ENCODE data around the gene IL32. TPM values are rescaled to one million over a fixed set of nuclear protein-coding genes. Genes with fewer than 3 reads are reported as not detected.

The IL32 gene
- total and polyA plus RNA-seq, 9 of the 15 experiments (the other 6 are each of a cell fraction or from before 2014, with no cell fraction given), result 0.21 to 2.2 (median 0.37) TPM; not detected in 3

DNA sequence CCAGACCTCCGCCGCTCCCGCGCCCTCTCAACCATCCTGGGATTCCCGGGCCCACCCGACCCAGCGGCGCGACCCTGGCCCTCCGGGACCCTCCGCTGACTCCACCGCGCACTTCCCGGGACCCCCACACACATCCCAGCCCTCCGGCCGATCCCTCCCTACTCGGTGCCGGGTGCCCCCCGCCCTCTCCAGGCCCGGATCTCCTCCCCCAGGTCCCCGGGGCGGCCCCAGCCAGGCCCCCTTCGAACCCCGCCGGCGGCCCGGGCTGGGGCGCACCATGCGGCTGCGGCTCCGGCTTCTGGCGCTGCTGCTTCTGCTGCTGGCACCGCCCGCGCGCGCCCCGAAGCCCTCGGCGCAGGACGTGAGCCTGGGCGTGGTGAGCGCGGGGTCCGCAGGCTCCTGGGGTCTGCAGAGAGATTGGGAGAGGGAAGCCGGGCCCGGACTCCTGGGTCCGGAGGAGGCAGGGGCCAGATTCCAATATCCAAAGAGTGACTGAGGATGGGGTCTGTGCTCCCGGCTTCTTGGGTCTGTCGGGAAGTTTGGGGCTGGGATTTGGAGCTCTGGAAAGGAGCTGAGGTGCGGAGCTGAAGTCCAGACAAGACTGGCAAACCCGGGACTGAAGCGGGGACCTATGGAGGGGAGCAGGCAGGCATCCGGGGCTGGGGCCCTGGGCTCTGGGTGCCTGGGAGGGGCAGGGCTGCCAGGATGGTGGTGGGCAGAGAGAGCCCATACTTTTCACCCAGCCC lies 18.6 kb upstream of the IL32 start:
- H3K4me2 ChIP-seq (ENCODE audit: insufficient read depth, low read length), result no peak overlapping the region
- peaks cover 3 to 26% of the 10 kb centered on the region in 2 experiments; a peak in 3 of 5 replicates for H3K4me1 ChIP-seq (replicated peaks in 1 of 2; ENCODE audit: control insufficient read depth in 2 of 2, insufficient read depth in 2 of 2, low read length in 2 of 2)
- in situ Hi-C loops (cut with MboI), result no loop called here
- FAIRE-seq (no peak), ATAC-seq (no peak), DNase-seq (ENCODE audit: extremely low read depth in 1 of 4, low spot score in 3 of 4) (no peak)
- ChIA-PET CTCF (ENCODE audit: low intra/inter-chr PET ratio) (no interaction called here), POLR2A (interaction anchor here (0.5 to 1.9 kb wide), 3 partner anchors 15 to 35 kb away, joined by 3 to 6 read pairs (median 3); partner anchors contain the start of genes HCFC1R1 and THOC6)
- no peaks in the 10 kb centered on the region for H3K36me3 ChIP-seq (ENCODE audit: control insufficient read depth, insufficient read depth, low read length)
- TF ChIP-seq MAFF (IDR thresholded peaks at IDR 0.05; ENCODE audit: low read length) (no peak), ZBTB33 (CRISPR knock-in tag; IDR thresholded peaks at IDR 0.05) (no peak), POLR2G (IDR thresholded peaks at IDR 0.05; ENCODE audit: low read depth, low read length) (peak; percentile 35; the same call in 1 of the 2 replicates)
- no peaks in the 10 kb centered on the region for H3K79me2 ChIP-seq (ENCODE audit: control insufficient read depth, insufficient read depth, low read length)
- WGBS (ENCODE audit: insufficient coverage, low coverage, missing lambda C conversion rate), result 30% methylated on average over 22 of the region's 54 CpGs
- peaks cover 19 to 62% of the 10 kb centered on the region in 2 experiments; a peak in 4 of 5 replicates for H3K27me3 ChIP-seq (ENCODE audit: control insufficient read depth in 2 of 2, insufficient read depth in 2 of 2, low read length in 2 of 2)
- no peaks in the 10 kb centered on the region; the same call in 1 of the 2 replicates for H4K20me1 ChIP-seq (replicated peaks; ENCODE audit: control insufficient read depth, insufficient read depth, low read length)
- no peak overlapping the region for H2AFZ ChIP-seq (ENCODE audit: low read depth, low read length)
- no peak overlapping the region for H3K4me3 ChIP-seq
- BruUV-seq (replicated peaks), result no TSS peak
- no peak overlapping the region; a peak in 1 of 4 replicates for H3K9ac ChIP-seq (ENCODE audit: insufficient read depth in 1 of 2, low read depth in 2 of 2, low read length in 2 of 2)
- H3K9me3 ChIP-seq (replicated peaks; ENCODE audit: control insufficient read depth, insufficient read depth, low read depth, low read length), result no peaks in the 10 kb centered on the region
- intact Hi-C loops (cut with micrococcal nuclease), result no loop called here
- no peak overlapping the region for H3K27ac ChIP-seq (ENCODE audit: extremely low read depth, low read depth, low read length)
- H3K9me1 ChIP-seq (ENCODE audit: control insufficient read depth, insufficient read depth, low read length), result no peaks in the 10 kb centered on the region
